Mesenchymal stem cell (in vitro differentiated cells and primary cell): ENCODE data around the gene SUGT1.

Experiments used
- DNase-seq: peaks from one replicate; pipeline ENCODE4 v3.0.0-alpha.2; 2013
- H2AFZ ChIP-seq: one replicate; pipeline ENCODE4 v1.6.1; 2013; ENCODE audit warnings: low read depth, mild to moderate bottlenecking, control low read depth, inconsistent platforms, low read length, moderate library complexity
- H2AK5ac ChIP-seq: 2 replicates; pipeline ENCODE4 v1.6.1; 2013; ENCODE audit warnings: low read length, moderate library complexity, mild to moderate bottlenecking, inconsistent platforms; ENCODE audit not compliant: severe bottlenecking
- H2BK120ac ChIP-seq: one replicate; pipeline ENCODE4 v1.6.1; 2013; ENCODE audit warnings: low read depth, mild to moderate bottlenecking, inconsistent platforms, low read length, moderate library complexity
- H2BK12ac ChIP-seq, 2 experiments: one replicate each; pipeline ENCODE4 v1.6.1; 2013; ENCODE audit warnings: inconsistent platforms in 2 of 2, low read length in 2 of 2, mild to moderate bottlenecking in 2 of 2, moderate library complexity in 2 of 2, control low read depth in 1 of 2
- H2BK15ac ChIP-seq: one replicate; pipeline ENCODE4 v1.6.1; 2013; ENCODE audit warnings: mild to moderate bottlenecking, low read depth, inconsistent platforms; ENCODE audit not compliant: poor library complexity, severe bottlenecking
- H2BK5ac ChIP-seq: 2 replicates; pipeline ENCODE4 v1.6.1; 2013; ENCODE audit warnings: low read depth, mild to moderate bottlenecking, low read length, control low read depth, inconsistent platforms; ENCODE audit not compliant: poor library complexity, severe bottlenecking
- H3K14ac ChIP-seq, 2 experiments: one replicate each; pipeline ENCODE4 v1.6.1; 2013; ENCODE audit warnings: inconsistent platforms in 2 of 2, low read length in 2 of 2, control low read depth in 1 of 2, mild to moderate bottlenecking in 1 of 2, moderate library complexity in 1 of 2
- H3K18ac ChIP-seq, 2 experiments: one replicate each; pipeline ENCODE4 v1.6.1; 2013; ENCODE audit warnings: inconsistent platforms in 2 of 2, low read length in 2 of 2, control low read depth in 1 of 2, low read depth in 1 of 2, mild to moderate bottlenecking in 1 of 2
- H3K23ac ChIP-seq, 2 experiments: one replicate each; pipeline ENCODE4 v1.6.1; 2013; ENCODE audit warnings: inconsistent platforms in 2 of 2, low read length in 2 of 2, mild to moderate bottlenecking in 2 of 2, moderate library complexity in 2 of 2, control low read depth in 1 of 2
- H3K27ac ChIP-seq: 2 replicates; pipeline ENCODE4 v1.5.1; 2013; ENCODE audit warnings: mild to moderate bottlenecking, moderate library complexity, low read length, control low read depth, inconsistent platforms; ENCODE audit not compliant: poor library complexity, severe bottlenecking
- H3K27me3 ChIP-seq, 2 experiments: 2 replicates each; pipeline versions ENCODE4 v1.6.1 to v1.7.0; 2013; ENCODE audit warnings: low read length in 2 of 2, mild to moderate bottlenecking in 2 of 2, moderate library complexity in 2 of 2, control low read depth in 1 of 2, inconsistent platforms in 1 of 2; ENCODE audit not compliant: control insufficient read depth in 1 of 2, insufficient read depth in 1 of 2
- H3K36me3 ChIP-seq, 2 experiments: 2 replicates each; pipeline versions ENCODE4 v1.6.1 to v1.7.0; 2013; ENCODE audit warnings: low read length in 2 of 2, control low read depth in 1 of 2, inconsistent platforms in 1 of 2, low read depth in 1 of 2, mild to moderate bottlenecking in 1 of 2; ENCODE audit not compliant: insufficient read depth in 2 of 2, control insufficient read depth in 1 of 2
- H3K4ac ChIP-seq, 2 experiments: one replicate each; pipeline ENCODE4 v1.6.1; 2013; ENCODE audit warnings: inconsistent platforms in 2 of 2, low read length in 2 of 2, mild to moderate bottlenecking in 2 of 2, moderate library complexity in 2 of 2, control low read depth in 1 of 2, low read depth in 1 of 2
- H3K4me1 ChIP-seq: 2 replicates; pipeline ENCODE4 v1.6.1; 2013; ENCODE audit warnings: low read depth, low read length, control low read depth; ENCODE audit not compliant: control insufficient read depth, insufficient read depth
- H3K4me2 ChIP-seq: 2 replicates; pipeline ENCODE4 v1.6.1; 2013; ENCODE audit warnings: low read length, mild to moderate bottlenecking, inconsistent platforms; ENCODE audit not compliant: poor library complexity, severe bottlenecking
- H3K4me3 ChIP-seq, 2 experiments: 2 replicates each; pipeline versions ENCODE4 v1.5.1 to v1.7.0; 2013; ENCODE audit warnings: low read length in 2 of 2, mild to moderate bottlenecking in 2 of 2, control low read depth in 1 of 2, low read depth in 1 of 2; ENCODE audit not compliant: insufficient read depth in 1 of 2
- H3K79me1 ChIP-seq: replicated peaks from 2 replicates; pipeline ENCODE4 v1.6.1; 2013; ENCODE audit warnings: mild to moderate bottlenecking, control low read depth, low read length, inconsistent platforms; ENCODE audit not compliant: poor library complexity, severe bottlenecking
- H3K9ac ChIP-seq: 2 replicates; pipeline ENCODE4 v1.7.0; 2013; ENCODE audit warnings: mild to moderate bottlenecking, low read length, moderate library complexity
- H3K9me3 ChIP-seq: 2 replicates; pipeline ENCODE4 v1.7.0; 2013; ENCODE audit warnings: mild to moderate bottlenecking, low read length; ENCODE audit not compliant: control insufficient read depth
- H4K8ac ChIP-seq: one replicate; pipeline ENCODE4 v1.6.1; 2013; ENCODE audit warnings: inconsistent platforms, mild to moderate bottlenecking, low read length, moderate library complexity
- H4K91ac ChIP-seq: one replicate; pipeline ENCODE4 v1.6.1; 2013; ENCODE audit warnings: mild to moderate bottlenecking, low read length, inconsistent platforms
- WGBS: methylation state at CpG from one replicate; pipeline ENCODE4 v1.1.7; 2013; ENCODE audit warnings: mixed read lengths; 5-methylcytosine and 5-hydroxymethylcytosine counted together

The SUGT1 gene

DNA sequence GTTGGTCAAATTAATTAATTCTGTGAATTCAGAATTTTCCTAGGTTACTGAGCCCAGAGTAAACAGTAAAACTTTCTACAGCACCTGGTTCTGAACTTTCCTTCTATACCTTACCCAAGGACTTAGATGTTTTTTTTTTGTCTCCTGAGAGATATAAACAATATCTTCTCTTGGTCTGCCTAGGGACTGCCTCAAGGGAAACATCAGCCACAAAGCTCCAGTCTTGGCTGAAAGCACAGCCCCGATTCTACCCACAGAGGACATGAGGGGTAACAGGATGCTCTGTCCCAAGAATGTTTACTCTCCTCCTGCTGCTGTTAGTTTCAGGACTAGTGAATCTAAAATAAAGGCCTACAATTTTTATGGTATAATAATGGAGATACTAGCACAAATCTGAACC lies 72.7 kb downstream of the SUGT1 start:
- Histone ChIP-seq H2BK120ac (no peak overlapping the region), H3K23ac (no peak overlapping the region), H3K9ac (no peak overlapping the region), H2BK15ac (no peak overlapping the region), H3K79me1 (no peaks in the 10 kb centered on the region), H3K14ac (no peak overlapping the region), H3K9me3 (no peaks in the 10 kb centered on the region), H4K8ac (no peak overlapping the region), H2AFZ (no peak overlapping the region), H2AK5ac (no peak overlapping the region), H2BK5ac (no peak overlapping the region), H3K4ac (no peak overlapping the region), H3K4me2 (no peak overlapping the region), H3K4me3 (no peak overlapping the region), H3K27me3 (peaks cover 4% of the 10 kb centered on the region in 2 experiments), H4K91ac (no peak overlapping the region), H3K36me3 (no peaks in the 10 kb centered on the region), H3K18ac (no peak overlapping the region), H2BK12ac (no peak overlapping the region), H3K4me1 (no peaks in the 10 kb centered on the region), H3K27ac (no peak overlapping the region)
- WGBS = no CpG with 5 or more reads among the region's 1 CpG
- DNase-seq = no peak

- no peak overlapping the region for H3K18ac ChIP-seq
- H2BK120ac ChIP-seq = no peak overlapping the region
- WGBS = 93% methylated on average over 2 of the region's 2 CpGs
- no peak overlapping the region for H3K4me2 ChIP-seq
- no peaks in the 10 kb centered on the region for H3K79me1 ChIP-seq
- no peak overlapping the region for H4K91ac ChIP-seq
- H3K14ac ChIP-seq = no peak overlapping the region
- no peak overlapping the region for H2AFZ ChIP-seq
- no peak overlapping the region for H3K27ac ChIP-seq
- no peak overlapping the region for H2BK15ac ChIP-seq
- DNase-seq = no peak
- H2AK5ac ChIP-seq = no peak overlapping the region
- H3K27me3 ChIP-seq = peaks cover 4% of the 10 kb centered on the region in 2 experiments
- no peak overlapping the region for H2BK12ac ChIP-seq
- no peak overlapping the region for H4K8ac ChIP-seq
- no peaks in the 10 kb centered on the region for H3K9me3 ChIP-seq
- no peak overlapping the region for H3K4me3 ChIP-seq
- no peak overlapping the region for H3K9ac ChIP-seq
- H2BK5ac ChIP-seq = no peak overlapping the region
- H3K23ac ChIP-seq = no peak overlapping the region
- no peaks in the 10 kb centered on the region for H3K4me1 ChIP-seq
- H3K4ac ChIP-seq = no peak overlapping the region
- H3K36me3 ChIP-seq = no peaks in the 10 kb centered on the region
These were observed 73.6 kb downstream of the SUGT1 start for GRCh38 chr13:52726258-52726657.

DNA sequence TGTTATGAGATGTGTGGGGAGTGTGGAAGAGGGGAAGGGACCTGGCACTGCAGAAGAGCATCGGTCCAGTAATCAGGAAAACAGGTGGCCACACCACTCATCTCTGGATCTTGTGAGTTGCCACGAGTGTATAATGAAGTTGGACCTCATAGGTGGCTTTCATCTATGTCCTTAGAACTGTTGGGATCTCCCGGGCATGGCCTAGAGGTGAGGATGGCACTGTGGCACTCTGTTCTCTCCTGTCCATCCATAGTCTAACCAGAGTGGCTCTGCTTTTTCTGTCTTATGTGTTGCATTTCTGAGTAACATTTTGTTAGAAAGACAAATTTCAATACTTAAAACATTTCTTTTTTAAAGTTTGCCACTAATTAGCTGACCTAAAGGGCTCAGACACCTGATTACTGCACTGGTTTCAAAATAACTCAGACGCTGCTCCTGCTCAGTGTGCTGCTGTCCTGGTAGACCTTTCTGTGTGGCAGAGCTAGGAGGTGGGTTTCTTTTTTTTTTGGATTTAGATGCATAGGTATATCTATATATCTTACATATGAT lies 81.5 kb downstream of the SUGT1 start:
- H3K4me2 ChIP-seq = no peak overlapping the region
- H3K4me3 ChIP-seq = no peak overlapping the region
- H2BK120ac ChIP-seq = no peak overlapping the region
- no peak overlapping the region for H3K9ac ChIP-seq
- H3K79me1 ChIP-seq = no peaks in the 10 kb centered on the region
- no peak overlapping the region for H3K27ac ChIP-seq
- no peak overlapping the region for H2AK5ac ChIP-seq
- no peak overlapping the region for H4K8ac ChIP-seq
- H2BK5ac ChIP-seq = no peak overlapping the region
- H3K9me3 ChIP-seq = no peaks in the 10 kb centered on the region
- peaks cover 16 to 38% of the 10 kb centered on the region in 2 experiments for H3K27me3 ChIP-seq
- no peak overlapping the region for H2BK12ac ChIP-seq
- H2AFZ ChIP-seq = no peak overlapping the region
- H3K4me1 ChIP-seq = peaks cover 6% of the 10 kb centered on the region
- H2BK15ac ChIP-seq = no peak overlapping the region
- H3K23ac ChIP-seq = no peak overlapping the region
- no peak overlapping the region for H4K91ac ChIP-seq
- no peak for DNase-seq
- H3K18ac ChIP-seq = no peak overlapping the region
- H3K4ac ChIP-seq = no peak overlapping the region
- H3K14ac ChIP-seq = no peak overlapping the region
- no peaks in the 10 kb centered on the region for H3K36me3 ChIP-seq
- WGBS = 71% methylated on average over 4 of the region's 4 CpGs

DNA sequence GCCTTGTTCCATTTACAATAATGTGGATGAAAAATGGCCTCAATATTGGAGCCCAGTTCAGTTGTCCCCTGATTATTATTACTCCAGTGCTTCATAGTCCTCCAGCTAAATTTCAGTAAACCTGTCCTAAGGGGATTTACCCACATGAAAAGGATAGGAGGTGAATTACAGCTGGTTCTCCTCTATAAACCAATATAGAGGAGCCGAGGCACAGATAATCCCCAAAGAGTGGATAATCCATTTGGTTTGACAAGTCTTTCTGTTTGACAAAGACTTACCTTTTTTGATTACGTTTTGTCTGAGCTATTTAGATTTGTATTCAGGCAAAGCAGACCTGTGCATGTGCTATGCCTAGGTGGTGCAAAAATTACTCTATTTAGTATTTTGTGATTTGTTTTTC lies 84.3 kb downstream of the SUGT1 start:
- Histone ChIP-seq H3K9ac (no peak overlapping the region), H3K14ac (no peak overlapping the region), H3K4me3 (no peak overlapping the region), H3K9me3 (no peaks in the 10 kb centered on the region), H3K79me1 (no peaks in the 10 kb centered on the region), H3K4me2 (no peak overlapping the region), H3K36me3 (no peaks in the 10 kb centered on the region), H2AFZ (no peak overlapping the region), H2BK12ac (no peak overlapping the region), H3K27ac (no peak overlapping the region), H2BK5ac (no peak overlapping the region), H4K91ac (no peak overlapping the region), H3K18ac (no peak overlapping the region), H3K4me1 (peaks cover 9% of the 10 kb centered on the region), H2BK15ac (no peak overlapping the region), H3K4ac (no peak overlapping the region), H3K27me3 (peaks cover 38 to 63% of the 10 kb centered on the region in 2 experiments), H2BK120ac (no peak overlapping the region), H2AK5ac (no peak overlapping the region), H4K8ac (no peak overlapping the region), H3K23ac (no peak overlapping the region)
- DNase-seq = no peak
- WGBS = 73% methylated on average over 2 of the region's 2 CpGs
